BLaER1 (cell line): ENCODE measurements around the gene NXPH2.

Experiments used
- H3K27ac ChIP-seq: shearing (Covaris generic); formaldehyde crosslinking; 2 replicates; pipeline ENCODE4 v1.8.1; 2022
- H3K27me3 ChIP-seq: shearing (Covaris generic); formaldehyde crosslinking; 2 replicates; pipeline ENCODE4 v1.8.1; 2022
- H3K36me3 ChIP-seq: shearing (Covaris generic); formaldehyde crosslinking; 2 replicates; pipeline ENCODE4 v1.8.1; 2022
- H3K4me1 ChIP-seq: shearing (Covaris generic); formaldehyde crosslinking; 2 replicates; pipeline ENCODE4 v1.8.1; 2022
- H3K4me2 ChIP-seq: shearing (Covaris generic); formaldehyde crosslinking; 2 replicates; pipeline ENCODE4 v1.8.1; 2022
- H3K4me3 ChIP-seq: shearing (Covaris generic); formaldehyde crosslinking; 2 replicates; pipeline ENCODE4 v1.8.1; 2022
- H3K9ac ChIP-seq: shearing (Covaris generic); formaldehyde crosslinking; 2 replicates; pipeline ENCODE4 v1.8.1; 2022
- H3K9me3 ChIP-seq: shearing (Covaris generic); formaldehyde crosslinking; 2 replicates; pipeline ENCODE4 v1.8.1; 2022
- H4K20me1 ChIP-seq: shearing (Covaris generic); formaldehyde crosslinking; 2 replicates; pipeline ENCODE4 v1.8.1; 2022
- Cebpa-rat ChIP-seq: shearing (Covaris generic); IDR thresholded peaks from 2 replicates; pipeline ENCODE4 v1.8.1; 2022

NXPH2 gene

DNA sequence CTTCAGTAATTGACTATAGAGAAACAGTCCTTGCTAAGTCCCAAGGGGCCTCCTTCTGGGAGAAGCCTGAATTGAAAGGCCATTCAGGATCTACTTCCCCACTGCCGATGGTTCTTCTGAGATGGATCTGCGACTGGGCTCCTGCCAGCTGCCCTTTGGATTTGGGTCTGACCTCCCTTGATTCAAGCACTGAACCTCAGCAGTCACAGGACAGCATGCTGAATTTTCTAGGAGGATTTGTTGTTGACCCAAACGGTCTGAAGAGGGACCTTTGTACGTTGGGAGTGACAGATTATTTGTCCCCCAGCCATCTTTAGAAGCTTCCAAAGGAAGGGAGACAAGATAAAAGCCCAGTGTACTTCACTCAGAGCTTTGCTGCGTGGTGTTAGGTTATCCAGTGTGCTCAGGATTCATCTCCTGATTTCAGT lies 67.1 kb downstream of the NXPH2 start:
- no peaks in the 10 kb centered on the region for H3K9me3 ChIP-seq
- no peak overlapping the region for H3K9ac ChIP-seq
- no peaks in the 10 kb centered on the region for H4K20me1 ChIP-seq
- no peaks in the 10 kb centered on the region for H3K27me3 ChIP-seq
- no peak overlapping the region for H3K4me3 ChIP-seq
- H3K36me3 ChIP-seq: no peaks in the 10 kb centered on the region
- no peak for TF ChIP-seq Cebpa-rat
- no peak overlapping the region for H3K4me2 ChIP-seq
- H3K4me1 ChIP-seq: no peaks in the 10 kb centered on the region
- no peak overlapping the region for H3K27ac ChIP-seq

- Histone ChIP-seq H3K4me2 (no peak overlapping the region), H3K27me3 (no peaks in the 10 kb centered on the region), H3K27ac (no peak overlapping the region), H4K20me1 (no peaks in the 10 kb centered on the region), H3K36me3 (no peaks in the 10 kb centered on the region), H3K9me3 (no peaks in the 10 kb centered on the region), H3K9ac (no peak overlapping the region), H3K4me1 (no peaks in the 10 kb centered on the region), H3K4me3 (no peak overlapping the region)
- no peak for TF ChIP-seq Cebpa-rat
These were observed 67.8 kb downstream of the NXPH2 start for GRCh38 chr2:138712212-138712979.

- Histone ChIP-seq H3K9ac (no peak overlapping the region), H4K20me1 (no peaks in the 10 kb centered on the region), H3K36me3 (no peaks in the 10 kb centered on the region), H3K27ac (no peak overlapping the region), H3K27me3 (no peaks in the 10 kb centered on the region), H3K9me3 (no peaks in the 10 kb centered on the region), H3K4me2 (no peak overlapping the region), H3K4me1 (no peaks in the 10 kb centered on the region), H3K4me3 (no peak overlapping the region)
- no peak for TF ChIP-seq Cebpa-rat
These were observed 68.4 kb downstream of the NXPH2 start for GRCh38 chr2:138711812-138712211.

DNA sequence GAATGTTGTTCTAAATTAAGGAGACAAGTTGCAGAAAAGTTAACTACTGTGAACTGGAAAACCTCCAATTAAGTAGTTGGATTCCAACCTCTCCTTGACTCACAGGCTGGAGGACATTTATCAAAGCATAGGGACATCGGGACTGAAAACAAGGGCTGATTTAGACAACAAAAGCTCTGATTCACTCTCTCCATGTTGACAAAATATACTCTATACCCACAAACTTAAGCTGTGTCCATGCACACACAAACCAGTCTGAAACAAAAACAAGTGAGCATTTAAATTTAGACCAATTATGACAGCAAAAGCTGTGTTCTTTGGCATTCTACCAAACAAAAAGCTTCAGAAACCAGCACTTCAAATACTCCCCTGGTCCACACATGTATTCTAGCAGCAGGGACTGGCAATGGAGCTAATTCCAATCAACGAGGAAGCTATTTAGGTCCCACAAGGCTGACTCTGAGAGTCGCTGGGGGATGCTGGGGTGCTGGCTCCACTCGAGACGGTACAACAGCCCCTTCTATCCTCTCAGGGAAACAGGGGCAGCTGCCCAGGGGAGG lies 71.4 kb downstream of the NXPH2 start:
- H3K9ac ChIP-seq: no peak overlapping the region
- no peaks in the 10 kb centered on the region for H3K27me3 ChIP-seq
- H3K9me3 ChIP-seq: no peaks in the 10 kb centered on the region
- H3K4me3 ChIP-seq: no peak overlapping the region
- H3K27ac ChIP-seq: no peak overlapping the region
- H4K20me1 ChIP-seq: no peaks in the 10 kb centered on the region
- TF ChIP-seq Cebpa-rat: no peak
- no peaks in the 10 kb centered on the region for H3K4me1 ChIP-seq
- no peak overlapping the region for H3K4me2 ChIP-seq
- no peaks in the 10 kb centered on the region for H3K36me3 ChIP-seq

GRCh38 chr2:138707392-138708074 lies 72.7 kb downstream of the NXPH2 start:
- TF ChIP-seq Cebpa-rat: no peak
- Histone ChIP-seq H3K27ac (no peak overlapping the region), H3K4me2 (no peak overlapping the region), H3K4me1 (0 out of 2 replicates have a peak, but pooled peaks cover 5% of the 10 kb centered on the region), H3K9ac (no peak overlapping the region), H3K36me3 (no peaks in the 10 kb centered on the region), H3K9me3 (no peaks in the 10 kb centered on the region), H4K20me1 (no peaks in the 10 kb centered on the region), H3K27me3 (no peaks in the 10 kb centered on the region), H3K4me3 (no peak overlapping the region)

DNA sequence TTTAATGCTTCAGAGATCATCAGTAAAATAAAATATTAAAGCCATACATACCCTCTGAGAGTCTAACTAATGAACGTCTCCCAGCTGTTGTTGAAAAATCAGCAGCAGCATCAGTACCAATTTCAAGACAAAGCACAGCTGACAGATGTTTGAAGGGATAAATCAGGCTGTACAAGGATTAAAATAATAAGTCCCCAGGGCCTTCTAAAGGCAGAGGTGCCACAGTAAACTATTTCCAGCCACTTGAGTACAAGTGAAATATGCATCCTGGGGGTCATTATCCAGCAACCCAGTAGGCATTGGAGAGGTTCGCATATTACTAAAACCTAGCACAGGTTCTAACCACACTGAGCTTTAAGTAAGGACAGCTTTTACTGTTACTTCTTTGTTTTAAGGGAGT lies 76.9 kb downstream of the NXPH2 start:
- Histone ChIP-seq H3K9me3 (no peaks in the 10 kb centered on the region), H4K20me1 (no peaks in the 10 kb centered on the region), H3K27ac (no peak overlapping the region), H3K9ac (no peak overlapping the region), H3K4me1 (0 out of 2 replicates have a peak, but pooled peaks cover 5% of the 10 kb centered on the region), H3K4me2 (no peak overlapping the region), H3K4me3 (no peak overlapping the region), H3K36me3 (no peaks in the 10 kb centered on the region), H3K27me3 (no peaks in the 10 kb centered on the region)
- TF ChIP-seq Cebpa-rat: no peak

- no peaks in the 10 kb centered on the region for H4K20me1 ChIP-seq
- no peak overlapping the region for H3K4me3 ChIP-seq
- no peak for TF ChIP-seq Cebpa-rat
- 0 out of 2 replicates have a peak, but pooled peaks cover 5% of the 10 kb centered on the region for H3K4me1 ChIP-seq
- H3K9me3 ChIP-seq: no peaks in the 10 kb centered on the region
- H3K36me3 ChIP-seq: no peaks in the 10 kb centered on the region
- no peak overlapping the region for H3K27ac ChIP-seq
- H3K4me2 ChIP-seq: no peak overlapping the region
- H3K27me3 ChIP-seq: no peaks in the 10 kb centered on the region
- H3K9ac ChIP-seq: no peak overlapping the region
These were observed 79.5 kb downstream of the NXPH2 start for GRCh38 chr2:138700716-138701115.

DNA sequence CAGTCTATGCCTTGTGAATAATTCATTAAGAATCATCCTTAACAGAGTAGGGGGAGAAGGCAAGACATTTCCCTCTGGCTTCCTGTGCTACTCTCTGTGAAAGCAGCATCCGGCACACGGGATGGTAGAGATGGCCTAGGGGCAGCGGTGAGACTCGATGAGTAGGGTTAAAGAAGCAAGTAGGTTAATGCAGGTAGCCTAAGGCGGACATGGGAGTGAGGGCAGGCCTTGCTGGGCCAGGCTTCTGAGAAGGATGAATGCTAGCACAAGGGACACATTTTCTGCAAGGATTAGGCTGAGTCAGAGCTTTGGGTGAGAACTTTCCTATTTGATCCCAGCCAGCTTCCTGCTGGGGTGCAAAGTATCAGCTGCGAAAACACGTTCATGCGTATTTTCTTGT lies 80.8 kb downstream of the NXPH2 start:
- no peak for TF ChIP-seq Cebpa-rat
- Histone ChIP-seq H3K9me3 (no peaks in the 10 kb centered on the region), H3K36me3 (no peaks in the 10 kb centered on the region), H3K4me2 (no peak overlapping the region), H3K27me3 (no peaks in the 10 kb centered on the region), H4K20me1 (no peaks in the 10 kb centered on the region), H3K4me1 (0 out of 2 replicates have a peak, but pooled peaks cover 5% of the 10 kb centered on the region), H3K4me3 (no peak overlapping the region), H3K27ac (no peak overlapping the region), H3K9ac (no peak overlapping the region)

DNA sequence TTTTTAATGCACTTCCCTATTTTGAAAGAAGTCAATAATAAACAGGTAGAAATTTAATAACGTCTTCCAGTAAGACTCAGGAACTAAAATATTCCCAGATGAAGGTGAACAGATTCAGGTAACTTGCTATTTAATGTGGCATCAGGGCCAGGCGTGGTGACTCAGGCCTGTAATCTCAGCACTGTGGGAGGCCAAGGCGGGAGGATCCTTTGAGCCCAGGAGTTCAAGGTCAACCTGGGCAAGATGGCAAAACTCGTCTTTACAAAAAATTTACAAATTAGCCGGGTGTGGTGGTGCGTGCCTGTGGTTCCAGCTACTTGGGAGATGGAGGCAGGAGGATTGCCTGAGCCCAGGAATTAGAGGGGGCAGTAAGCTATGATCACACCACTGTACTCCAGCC lies 81.8 kb downstream of the NXPH2 start:
- H3K4me3 ChIP-seq: no peak overlapping the region
- no peaks in the 10 kb centered on the region for H3K27me3 ChIP-seq
- H4K20me1 ChIP-seq: no peaks in the 10 kb centered on the region
- H3K36me3 ChIP-seq: no peaks in the 10 kb centered on the region
- no peak overlapping the region for H3K27ac ChIP-seq
- no peaks in the 10 kb centered on the region for H3K9me3 ChIP-seq
- no peak overlapping the region for H3K9ac ChIP-seq
- H3K4me2 ChIP-seq: no peak overlapping the region
- TF ChIP-seq Cebpa-rat: no peak
- H3K4me1 ChIP-seq: 0 out of 2 replicates have a peak, but pooled peaks cover 4% of the 10 kb centered on the region

DNA sequence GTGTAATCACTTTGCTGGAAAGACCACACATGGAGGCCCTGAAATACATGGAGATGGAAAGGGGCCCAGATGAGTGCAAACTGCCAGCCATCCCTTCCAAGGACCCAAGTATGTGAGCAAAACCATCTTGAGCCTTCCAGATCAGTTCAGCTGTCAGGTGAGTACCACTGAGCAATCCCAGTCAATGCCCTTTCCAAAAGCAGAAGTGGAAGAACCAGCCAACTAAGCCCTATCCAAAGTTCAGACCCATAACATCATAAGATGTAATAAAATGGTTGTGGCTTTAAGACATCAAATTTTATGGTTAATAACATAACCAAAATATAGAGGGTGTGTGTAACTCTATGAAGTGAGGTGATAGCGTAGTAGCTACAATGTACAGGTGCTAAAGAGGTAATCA lies 88.5 kb downstream of the NXPH2 start:
- H3K4me3 ChIP-seq: no peak overlapping the region
- H3K27me3 ChIP-seq: no peaks in the 10 kb centered on the region
- H3K4me1 ChIP-seq: peaks cover 5% of the 10 kb centered on the region; the same call in 1 of the 2 replicates
- no peaks in the 10 kb centered on the region for H3K9me3 ChIP-seq
- H4K20me1 ChIP-seq: no peaks in the 10 kb centered on the region
- no peaks in the 10 kb centered on the region for H3K36me3 ChIP-seq
- no peak for TF ChIP-seq Cebpa-rat
- H3K9ac ChIP-seq: no peak overlapping the region
- no peak overlapping the region for H3K4me2 ChIP-seq
- no peak overlapping the region for H3K27ac ChIP-seq
